Testis (tissue), 3 donors: ENCODE results near the gene TBCD. TPM values are rescaled to one million over a fixed set of nuclear protein-coding genes. Genes with fewer than 3 reads are reported as not detected.

Source experiments
- DNase-seq: peaks from one replicate; pipeline ENCODE4 v3.0.0-alpha.2; 2019
- H3K27ac ChIP-seq, 2 donors: fragments of 200-600 bp; sonication (generic); one replicate each; pipeline ENCODE4 v1.5.1; 2019
- H3K27me3 ChIP-seq: fragments of 200-600 bp; sonication (generic); one replicate; pipeline ENCODE4 v1.5.1; 2019
- H3K36me3 ChIP-seq: fragments of 200-600 bp; sonication (generic); one replicate; pipeline ENCODE4 v1.5.1; 2017; ENCODE audit warnings: low read depth; ENCODE audit errors: missing control alignments
- H3K4me1 ChIP-seq: fragments of 200-600 bp; sonication (generic); one replicate; pipeline ENCODE4 v1.5.1; 2019
- H3K4me3 ChIP-seq, 2 donors: fragments of 200-600 bp; sonication (generic); one replicate each; pipeline ENCODE4 v1.5.1; 2017 to 2019
- H3K9me3 ChIP-seq: fragments of 200-600 bp; sonication (generic); one replicate; pipeline ENCODE4 v1.5.1; 2017
- CTCF ChIP-seq, 3 experiments: fragments of 450-650 bp in 2 of 3; fragments of 200-600 bp in 1 of 3; sonication (generic) in 1 of 3; IDR thresholded peaks; one replicate each; pipeline ENCODE4 v1.5.1; 2016 to 2019; ENCODE audit warnings: antibody characterized with exemption in 3 of 3, mild to moderate bottlenecking in 2 of 3, moderate library complexity in 1 of 3
- POLR2A ChIP-seq: fragments of 450-650 bp; IDR thresholded peaks from one replicate; pipeline ENCODE4 v1.6.1; 2017; ENCODE audit warnings: antibody characterized with exemption, mild to moderate bottlenecking, moderate library complexity
- WGBS, 2 donors: methylation state at CpG; one replicate each; pipeline ENCODE4 v1.1.5; 2018; 5-methylcytosine and 5-hydroxymethylcytosine counted together
- intact Hi-C: fragments of 100-400 bp; cut with DNase I; formaldehyde crosslinking; loops from one replicate; pipeline ENCODE4 v1.15.1; 2023; ENCODE audit warnings: low total_unique reads
- polyA plus RNA-seq: library from polyadenylated mRNA; stranded (reverse); fragments of 350-450 nt; fragmentation: Illumina TruSeq; extraction: RNeasy Lipid Tissue Mini Kit (QIAGEN cat#74804); gene quantifications from one replicate; pipeline ENCODE4 v1.2.3, GENCODE V29; 2014; ENCODE audit warnings: low read depth, low replicate concordance; ENCODE audit not compliant: insufficient read depth
- total RNA-seq, 2 donors: library from RNA; depleted of rRNA; stranded (reverse); fragments of >200 nt; gene quantifications; one replicate each; pipeline ENCODE4 v1.2.3, GENCODE V29; 2016

The TBCD gene
- total and polyA plus RNA-seq, 3 donors from 2014 or later = 81.2 to 128 (median 115) TPM

DNA sequence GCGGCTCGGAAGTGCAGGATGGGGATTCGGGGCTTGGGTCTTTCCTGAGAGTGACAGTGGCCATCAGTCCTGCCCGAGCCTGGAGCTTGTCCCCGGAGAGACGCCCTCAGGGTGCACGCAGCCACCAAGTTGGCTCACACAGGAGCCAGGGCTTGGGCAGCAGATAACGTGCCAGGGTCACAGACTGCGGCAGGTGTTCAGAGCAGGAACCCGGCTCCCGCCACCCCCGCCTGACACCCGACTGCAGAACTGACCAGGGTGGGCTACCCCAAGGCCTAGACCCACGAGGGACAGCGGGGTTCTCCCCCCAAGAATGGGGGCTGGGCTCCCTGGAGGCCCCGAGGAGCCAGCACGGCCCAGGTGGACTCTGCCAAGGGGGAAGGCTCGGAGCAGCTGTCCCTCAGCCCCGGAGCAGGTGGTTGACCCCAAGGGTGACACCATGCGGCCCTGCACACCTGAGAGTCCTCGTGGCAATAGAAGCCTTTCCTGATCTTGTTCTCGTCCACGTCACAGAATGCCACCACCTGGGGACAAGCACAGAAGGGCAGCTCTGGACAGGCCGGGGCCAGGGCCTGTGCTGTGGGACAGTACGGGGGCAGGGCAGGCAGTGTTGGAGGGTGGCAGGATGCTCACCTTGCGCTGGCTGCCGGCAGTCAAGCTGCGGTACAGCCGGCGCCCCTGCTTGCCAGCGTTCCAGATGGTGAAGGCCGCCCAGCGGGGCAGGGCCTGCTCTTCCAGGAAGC, 205.0 kb downstream of the TBCD start:
- TF ChIP-seq POLR2A = no peak
- no peak for TF ChIP-seq CTCF (IDR thresholded peaks at IDR 0.05)
- Histone ChIP-seq H3K4me3 (no peak overlapping the region), H3K4me1 (no peaks in the 10 kb centered on the region), H3K27me3 (no peaks in the 10 kb centered on the region), H3K27ac (no peak overlapping the region), H3K9me3 (no peaks in the 10 kb centered on the region), H3K36me3 (no peaks in the 10 kb centered on the region)
- intact Hi-C loops = no loop called here
- peak; percentile 12 for DNase-seq
- WGBS, 2 donors = 96 to 98% methylated on average over 18 to 33 of the region's 33 CpGs

DNA sequence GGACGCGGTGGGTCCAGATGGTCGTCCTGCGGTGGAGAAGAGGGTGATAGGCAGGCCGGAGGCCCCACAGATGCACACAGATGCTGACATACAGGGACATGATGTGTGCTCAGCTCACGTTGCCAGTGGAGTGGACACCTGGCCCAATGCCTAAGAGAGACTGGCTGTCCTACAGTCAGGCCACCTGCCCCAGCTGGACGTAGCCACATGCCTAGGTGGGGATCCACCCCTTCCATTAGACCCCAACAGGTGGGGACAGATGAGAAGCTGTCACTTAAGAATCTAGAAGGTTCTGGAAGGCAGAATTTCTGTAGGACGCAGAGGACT, 205.6 kb downstream of the TBCD start:
- H3K9me3 ChIP-seq = no peaks in the 10 kb centered on the region
- TF ChIP-seq POLR2A = no peak
- no peak for TF ChIP-seq CTCF (IDR thresholded peaks at IDR 0.05)
- no peak overlapping the region for H3K4me3 ChIP-seq
- 91 to 95% methylated on average over 6 to 8 of the region's 8 CpGs for WGBS, 2 donors
- no peaks in the 10 kb centered on the region for H3K4me1 ChIP-seq
- intact Hi-C loops = no loop called here
- H3K27me3 ChIP-seq = no peaks in the 10 kb centered on the region
- peak; percentile 11 for DNase-seq
- H3K36me3 ChIP-seq = no peaks in the 10 kb centered on the region
- H3K27ac ChIP-seq = no peak overlapping the region

DNA sequence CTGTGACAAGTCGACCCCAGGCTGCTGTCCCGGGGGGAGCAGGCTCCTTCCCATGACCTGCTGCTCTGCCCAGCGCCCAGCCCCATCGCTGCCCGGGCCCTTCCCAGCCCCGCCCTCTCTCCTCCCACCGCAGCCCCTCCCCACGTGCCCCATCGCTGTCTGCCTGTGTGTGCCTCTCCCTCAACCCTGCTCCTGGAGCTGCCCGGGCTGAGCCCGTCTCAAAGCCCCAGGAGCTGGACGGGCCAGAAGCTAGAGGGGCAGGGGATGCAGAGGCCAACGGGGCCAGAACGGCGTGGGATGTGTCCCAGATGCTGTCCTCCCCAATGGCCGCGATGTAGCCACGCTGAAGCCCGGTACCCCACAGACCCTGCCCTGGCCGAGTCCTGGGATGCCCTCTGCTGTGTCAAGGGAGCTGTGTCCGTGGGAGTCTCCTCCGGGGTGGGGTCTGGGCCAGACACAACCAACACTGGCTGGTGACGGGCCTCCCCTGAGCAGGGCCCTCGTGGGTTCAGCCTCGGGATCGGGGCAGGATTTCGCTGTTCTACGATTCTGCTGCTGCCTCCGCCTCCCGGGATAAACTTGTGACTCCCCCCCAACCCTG, 206.2 kb downstream of the TBCD start:
- no peak overlapping the region for H3K4me3 ChIP-seq
- H3K27ac ChIP-seq = no peak overlapping the region
- no peaks in the 10 kb centered on the region for H3K27me3 ChIP-seq
- H3K9me3 ChIP-seq = no peaks in the 10 kb centered on the region
- TF ChIP-seq CTCF (IDR thresholded peaks at IDR 0.05) = no peak
- TF ChIP-seq POLR2A = no peak
- DNase-seq = peak; percentile 13
- no peaks in the 10 kb centered on the region for H3K36me3 ChIP-seq
- 86 to 91% methylated on average over 14 to 30 of the region's 30 CpGs for WGBS, 2 donors
- H3K4me1 ChIP-seq = peaks cover 4% of the 10 kb centered on the region
- intact Hi-C loops = no loop called here

DNA sequence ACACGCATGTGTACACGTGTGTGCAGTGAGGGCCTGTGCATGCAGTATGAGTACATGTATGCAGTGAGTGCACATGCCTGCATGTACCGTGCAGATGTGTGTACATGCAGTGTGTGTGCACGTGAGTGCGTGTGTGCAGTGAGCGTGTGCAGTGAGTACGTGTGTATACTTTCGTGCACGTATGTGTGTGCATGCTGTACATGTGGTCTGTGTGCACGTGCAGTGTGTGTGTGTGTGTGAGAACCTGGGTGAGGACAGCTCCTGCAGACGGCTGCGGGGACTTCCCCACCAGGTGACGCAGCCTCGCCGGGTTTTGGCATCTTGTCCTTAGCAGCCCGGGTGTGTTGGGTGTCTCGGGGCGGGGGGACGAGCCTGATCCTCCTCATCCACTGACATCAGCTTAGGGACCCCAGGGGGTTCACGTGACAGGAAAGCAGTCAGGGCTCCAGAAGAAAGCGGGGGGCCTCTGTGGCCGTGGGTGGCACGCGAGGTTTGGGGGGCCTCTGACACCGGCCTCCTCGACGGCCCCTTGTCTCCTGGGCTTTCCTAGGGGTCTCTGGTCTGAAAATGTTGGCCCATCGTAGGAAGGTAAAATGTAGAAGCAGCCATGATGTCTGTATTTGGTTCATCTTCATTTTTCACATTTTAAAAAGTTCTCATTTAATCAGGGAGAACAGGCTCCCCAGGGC, 207.5 kb downstream of the TBCD start:
- H3K27ac ChIP-seq = no peak overlapping the region
- H3K27me3 ChIP-seq = no peaks in the 10 kb centered on the region
- WGBS, 2 donors = 92 to 93% methylated on average over 17 to 28 of the region's 28 CpGs
- no peaks in the 10 kb centered on the region for H3K9me3 ChIP-seq
- H3K4me1 ChIP-seq = peaks cover 9% of the 10 kb centered on the region
- intact Hi-C loops = no loop called here
- no peaks in the 10 kb centered on the region for H3K36me3 ChIP-seq
- TF ChIP-seq CTCF (IDR thresholded peaks at IDR 0.05) = no peak
- no peak for TF ChIP-seq POLR2A
- peak; percentile 13 for DNase-seq
- no peak overlapping the region for H3K4me3 ChIP-seq
